Kidney epithelial cell (primary cell): ENCODE measurements around the gene PNLIPRP1. TPM values are rescaled to one million over a fixed set of nuclear protein-coding genes. Genes with fewer than 3 reads are reported as not detected.

ENCODE experiments used
- DNase-seq: peaks from one replicate; pipeline ENCODE4 v3.0.0-alpha.2; 2010; ENCODE audit warnings: low read depth
- H3K27me3 ChIP-seq: 2 replicates; pipeline ENCODE4 v1.6.0; 2011; ENCODE audit warnings: low read length; ENCODE audit not compliant: control insufficient read depth, insufficient read depth
- H3K36me3 ChIP-seq: 2 replicates; pipeline ENCODE4 v1.5.1; 2011; ENCODE audit warnings: low read length; ENCODE audit not compliant: control insufficient read depth, insufficient read depth
- H3K4me3 ChIP-seq: 2 replicates; pipeline ENCODE4 v1.5.1; 2011; ENCODE audit warnings: low read depth, mild to moderate bottlenecking, control low read depth, low read length
- total RNA-seq: library from RNA; depleted of rRNA; stranded (reverse); fragments of >200 nt; gene quantifications from 2 replicates; pipeline ENCODE4 v1.2.3, GENCODE V29; 2015
- TF ChIP-seq, protein P1 (sequence below): IDR thresholded peaks from 2 replicates; pipeline ENCODE4 v1.5.1; 2011; ENCODE audit warnings: mild to moderate bottlenecking, moderate library complexity, low read length, control low read depth, inconsistent platforms; ENCODE audit not compliant: insufficient read depth, poor library complexity, severe bottlenecking

PNLIPRP1 gene
- total RNA-seq, 1 donor from 2014 or later: not detected

DNA sequence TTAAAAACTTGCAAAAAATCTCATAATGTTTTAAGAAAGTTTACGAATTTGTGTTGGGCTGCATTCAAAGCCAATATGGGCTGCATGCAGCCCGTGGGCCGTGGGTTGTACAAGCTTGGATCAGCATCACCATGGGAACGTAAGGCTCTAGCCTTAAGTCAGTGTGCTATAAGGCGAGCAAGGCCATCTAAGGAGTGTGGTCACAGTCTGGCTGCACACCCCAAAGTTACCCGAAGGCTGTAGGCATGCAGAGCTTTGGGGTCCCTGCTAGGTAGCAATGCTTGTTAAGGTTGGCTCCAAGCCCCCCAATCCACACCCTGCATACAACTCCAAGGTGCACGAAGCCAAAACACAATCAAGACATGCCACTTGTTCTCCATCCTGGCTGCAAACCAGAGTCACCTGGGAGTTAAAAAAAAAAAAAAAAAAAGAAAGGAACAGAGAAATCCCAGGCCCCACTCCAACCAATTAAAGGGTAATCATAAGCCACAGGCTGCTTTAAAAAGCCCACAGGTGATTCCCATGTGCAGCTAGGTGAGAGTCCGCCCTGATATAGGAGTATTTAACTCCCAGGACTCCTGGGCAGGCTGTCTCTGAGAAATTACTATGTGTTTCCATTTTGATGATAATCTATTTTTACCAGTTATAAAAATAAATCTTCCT is 21.5 kb downstream of the PNLIPRP1 start:
- TF ChIP-seq, protein P1, sequence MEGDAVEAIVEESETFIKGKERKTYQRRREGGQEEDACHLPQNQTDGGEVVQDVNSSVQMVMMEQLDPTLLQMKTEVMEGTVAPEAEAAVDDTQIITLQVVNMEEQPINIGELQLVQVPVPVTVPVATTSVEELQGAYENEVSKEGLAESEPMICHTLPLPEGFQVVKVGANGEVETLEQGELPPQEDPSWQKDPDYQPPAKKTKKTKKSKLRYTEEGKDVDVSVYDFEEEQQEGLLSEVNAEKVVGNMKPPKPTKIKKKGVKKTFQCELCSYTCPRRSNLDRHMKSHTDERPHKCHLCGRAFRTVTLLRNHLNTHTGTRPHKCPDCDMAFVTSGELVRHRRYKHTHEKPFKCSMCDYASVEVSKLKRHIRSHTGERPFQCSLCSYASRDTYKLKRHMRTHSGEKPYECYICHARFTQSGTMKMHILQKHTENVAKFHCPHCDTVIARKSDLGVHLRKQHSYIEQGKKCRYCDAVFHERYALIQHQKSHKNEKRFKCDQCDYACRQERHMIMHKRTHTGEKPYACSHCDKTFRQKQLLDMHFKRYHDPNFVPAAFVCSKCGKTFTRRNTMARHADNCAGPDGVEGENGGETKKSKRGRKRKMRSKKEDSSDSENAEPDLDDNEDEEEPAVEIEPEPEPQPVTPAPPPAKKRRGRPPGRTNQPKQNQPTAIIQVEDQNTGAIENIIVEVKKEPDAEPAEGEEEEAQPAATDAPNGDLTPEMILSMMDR: no peak
- Histone ChIP-seq H3K27me3 (peaks cover 5% of the 10 kb centered on the region), H3K4me3 (no peak overlapping the region), H3K36me3 (no peaks in the 10 kb centered on the region)
- DNase-seq: no peak

DNA sequence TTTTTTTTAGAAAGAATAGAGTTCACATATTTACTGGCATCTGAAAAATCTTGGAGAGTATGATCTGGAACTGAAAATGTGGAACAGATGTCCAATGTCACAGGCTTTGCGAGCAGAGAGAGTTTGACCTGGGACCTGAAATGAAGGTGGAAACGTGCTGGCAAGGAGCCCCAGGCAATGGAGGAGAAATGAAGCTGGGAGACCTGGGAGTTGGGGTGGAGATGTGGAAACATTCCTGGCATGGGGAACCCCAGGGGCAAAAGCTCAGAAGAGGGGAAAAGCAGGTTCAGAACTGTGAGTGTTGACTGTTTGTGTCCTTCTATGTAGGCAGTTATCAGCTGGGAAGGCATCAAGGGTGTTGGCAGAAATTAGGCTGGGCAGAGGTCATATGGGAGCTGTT is 22.7 kb downstream of the PNLIPRP1 start:
- TF ChIP-seq, protein P1: no peak
- DNase-seq: no peak
- Histone ChIP-seq H3K36me3 (no peaks in the 10 kb centered on the region), H3K27me3 (peaks cover 5% of the 10 kb centered on the region), H3K4me3 (no peak overlapping the region)

DNA sequence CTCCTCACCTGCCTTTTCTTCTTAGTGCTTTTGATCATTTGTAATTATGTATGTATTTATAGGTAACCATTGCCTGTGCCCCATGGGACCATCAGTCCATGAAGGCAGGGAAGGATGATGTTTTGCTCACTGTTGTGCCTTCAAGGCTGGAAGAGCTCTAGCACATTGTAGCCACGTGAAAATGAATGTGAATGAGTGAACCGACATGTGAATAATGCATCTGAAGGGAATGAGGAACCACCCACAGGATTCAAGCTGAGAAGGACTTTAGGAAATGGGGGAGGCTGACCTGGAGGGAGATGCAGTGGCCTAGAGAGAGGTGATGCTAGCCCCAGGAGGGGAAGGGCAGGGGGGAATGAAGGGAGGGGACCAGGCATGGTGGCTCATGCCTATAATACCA is 24.0 kb downstream of the PNLIPRP1 start:
- no peak for DNase-seq
- Histone ChIP-seq H3K4me3 (no peak overlapping the region), H3K36me3 (no peaks in the 10 kb centered on the region), H3K27me3 (peaks cover 3% of the 10 kb centered on the region)
- TF ChIP-seq, protein P1: no peak

DNA sequence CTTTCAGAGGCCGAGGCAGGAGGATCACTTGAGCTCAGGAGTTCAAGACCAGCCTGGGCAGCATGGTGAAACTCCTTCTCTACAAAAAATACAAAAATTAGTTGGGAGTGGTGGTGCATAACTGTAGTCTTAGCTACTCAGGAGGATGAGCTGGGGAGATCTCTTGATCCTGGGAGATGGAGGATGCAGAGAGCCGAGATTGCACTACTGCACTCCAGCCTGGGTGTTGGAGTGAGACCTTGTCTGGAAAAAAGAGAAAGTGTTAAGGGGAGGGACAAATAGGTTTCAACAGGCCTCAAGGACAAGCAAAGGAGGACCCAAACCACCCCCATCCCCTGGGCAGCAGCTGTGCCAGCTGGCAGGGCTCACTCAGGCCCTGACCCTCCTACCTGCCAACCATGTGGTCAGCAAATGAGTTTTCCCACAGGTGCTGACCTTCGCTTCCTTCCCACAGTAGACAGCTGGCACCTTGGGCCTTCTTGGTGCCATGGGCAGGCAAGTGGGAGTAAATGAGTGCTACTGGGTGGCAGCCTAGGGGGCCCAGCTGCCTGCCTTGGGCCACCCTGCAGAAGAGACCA is 24.5 kb downstream of the PNLIPRP1 start:
- Histone ChIP-seq H3K36me3 (no peaks in the 10 kb centered on the region), H3K4me3 (no peak overlapping the region), H3K27me3 (peaks cover 3% of the 10 kb centered on the region)
- DNase-seq: no peak
- TF ChIP-seq, protein P1: no peak

DNA sequence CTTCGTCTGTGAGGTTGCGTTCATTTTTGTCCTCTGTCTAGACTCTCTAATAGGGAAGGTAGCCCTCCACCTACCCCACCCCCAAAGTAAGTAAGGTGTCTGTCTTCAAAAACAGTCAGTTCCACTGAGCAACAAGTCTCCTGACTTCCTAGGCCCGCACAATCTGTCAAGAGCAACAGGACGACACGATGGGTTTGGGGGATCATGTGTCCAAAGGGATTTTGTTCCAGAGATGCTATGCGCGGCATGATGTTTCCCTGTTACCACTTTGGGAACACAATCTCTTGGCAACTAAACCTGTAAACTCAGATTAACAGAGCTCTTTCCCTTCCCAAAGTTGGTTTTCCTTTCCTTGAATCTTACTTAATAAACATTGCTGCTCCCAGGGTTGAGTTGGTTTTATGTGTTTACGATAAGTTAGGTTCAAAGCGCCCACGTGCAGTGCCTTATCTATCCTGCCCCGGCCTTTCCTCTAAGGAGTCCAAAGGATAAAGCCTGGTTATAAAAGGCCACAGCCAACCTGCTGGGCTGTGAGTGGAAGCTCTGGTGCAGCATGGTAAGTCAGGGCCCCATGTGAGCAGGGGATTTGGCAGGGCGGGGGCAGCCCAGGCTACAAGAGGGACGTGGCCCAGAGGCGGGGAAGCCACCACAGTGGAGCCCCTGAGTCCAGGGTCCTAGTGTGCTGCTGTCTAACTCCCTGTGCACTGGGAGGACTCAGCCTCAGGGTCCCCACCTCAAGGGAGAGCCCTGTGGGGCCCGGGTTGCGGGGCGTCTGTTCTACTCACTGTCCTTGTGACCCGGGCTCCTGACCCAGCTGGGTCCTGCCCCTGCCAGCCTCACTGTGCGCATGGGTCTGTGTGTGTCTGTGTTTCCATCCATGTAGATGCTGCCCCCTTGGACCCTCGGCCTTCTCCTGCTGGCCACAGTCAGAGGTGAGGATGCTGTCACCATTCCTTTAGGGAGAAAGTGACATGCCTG is 30.0 kb downstream of the PNLIPRP1 start, which contains the start of gene PNLIPRP2:
Gene PNLIPRP2, plus strand, starts transcription at position 531 of the 978 bp plus-strand sequence.
- TF ChIP-seq, protein P1: no peak
- H3K36me3 ChIP-seq: no peaks in the 10 kb centered on the region
- DNase-seq: no peak

More for the DNA sequence above, 30.0 kb downstream of the PNLIPRP1 start, which contains the start of gene PNLIPRP2:
- Histone ChIP-seq H3K27me3 (peaks cover 13% of the 10 kb centered on the region), H3K4me3 (no peak within 1 kb of the TSS)
